Erythroblast (primary cell): ENCODE results near the gene SSBP3.

Experiments used
- GATA1 ChIP-seq: IDR thresholded peaks from 2 replicates; pipeline ENCODE4 v1.6.1; 2011; ENCODE audit warnings: low read depth, mild to moderate bottlenecking, control low read depth, low read length, moderate library complexity
- POLR2A ChIP-seq: IDR thresholded peaks from 2 replicates; pipeline ENCODE4 v1.6.1; 2011; ENCODE audit warnings: mild to moderate bottlenecking, low read length

GRCh38 chr1:54392401-54392800 is 13.8 kb downstream of the SSBP3 start:
- TF ChIP-seq POLR2A: no peak
- no peak for TF ChIP-seq GATA1
